Dendritic cell treated with granulocyte-macrophage colony-stimulating factor and Interleukin-4, amounts not matched to agents 40 ng/mL and 50 ng/mL, for 4 days (primary cell): ENCODE measurements around the gene SLC15A3.
A peak's percentile ranks its signal among the peaks of the same experiment; 100 is the strongest.

Experiments used
- H3K27ac Mint-ChIP-seq: one replicate; pipeline ENCODE4 v1.8.0; 2022; ENCODE audit warnings: mild to moderate bottlenecking, mixed read lengths
- H3K27me3 Mint-ChIP-seq: one replicate; pipeline ENCODE4 v1.8.0; 2022; ENCODE audit warnings: mild to moderate bottlenecking, mixed read lengths
- H3K36me3 Mint-ChIP-seq: one replicate; pipeline ENCODE4 v1.8.0; 2022; ENCODE audit warnings: low read depth, mixed read lengths
- H3K4me1 Mint-ChIP-seq: one replicate; pipeline ENCODE4 v1.8.0; 2022; ENCODE audit warnings: low read depth, mixed read lengths
- H3K4me3 Mint-ChIP-seq: one replicate; pipeline ENCODE4 v1.8.0; 2022; ENCODE audit warnings: mild to moderate bottlenecking, moderate library complexity, mixed read lengths
- H3K9me3 Mint-ChIP-seq: one replicate; pipeline ENCODE4 v1.8.0; 2022; ENCODE audit warnings: mixed read lengths
- intact Hi-C: fragments of 100-400 bp; cut with micrococcal nuclease; formaldehyde crosslinking; loops from one replicate; pipeline ENCODE4 v1.15.0; 2022

The SLC15A3 gene

DNA sequence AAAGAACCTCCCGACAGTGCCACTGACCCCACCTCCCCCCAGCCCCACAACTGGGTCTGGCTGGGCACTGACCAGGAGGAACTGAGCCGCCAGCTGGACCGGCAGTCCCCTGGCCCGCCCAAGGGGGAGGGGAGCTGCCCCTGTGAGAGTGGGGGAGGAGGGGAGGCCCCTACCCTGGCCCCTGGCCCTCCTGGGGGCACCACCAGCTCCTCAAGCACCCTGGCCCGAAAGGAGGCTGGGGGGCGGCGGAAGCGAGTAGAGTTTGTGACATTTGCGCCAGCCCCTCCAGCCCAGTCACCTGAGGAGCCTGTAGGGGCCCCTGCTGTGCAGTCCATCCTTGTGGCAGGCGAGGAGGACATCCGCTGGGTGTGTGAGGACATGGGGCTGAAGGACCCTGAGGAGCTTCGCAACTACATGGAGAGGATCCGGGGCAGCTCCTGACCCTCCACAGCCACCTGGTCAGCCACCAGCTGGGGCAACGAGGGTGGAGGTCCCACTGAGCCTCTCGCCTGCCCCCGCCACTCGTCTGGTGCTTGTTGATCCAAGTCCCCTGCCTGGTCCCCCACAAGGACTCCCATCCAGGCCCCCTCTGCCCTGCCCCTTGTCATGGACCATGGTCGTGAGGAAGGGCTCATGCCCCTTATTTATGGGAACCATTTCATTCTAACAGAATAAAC lies 15.4 kb downstream of the SLC15A3 start:
- Mint-ChIP-seq H3K27ac (no peak overlapping the region), H3K9me3 (no peaks in the 10 kb centered on the region), H3K4me1 (peaks cover 61% of the 10 kb centered on the region), H3K36me3 (peaks cover 59% of the 10 kb centered on the region), H3K4me3 (no peak overlapping the region), H3K27me3 (peaks cover under 1% of the 10 kb centered on the region)
- intact Hi-C loops: no loop called here

DNA sequence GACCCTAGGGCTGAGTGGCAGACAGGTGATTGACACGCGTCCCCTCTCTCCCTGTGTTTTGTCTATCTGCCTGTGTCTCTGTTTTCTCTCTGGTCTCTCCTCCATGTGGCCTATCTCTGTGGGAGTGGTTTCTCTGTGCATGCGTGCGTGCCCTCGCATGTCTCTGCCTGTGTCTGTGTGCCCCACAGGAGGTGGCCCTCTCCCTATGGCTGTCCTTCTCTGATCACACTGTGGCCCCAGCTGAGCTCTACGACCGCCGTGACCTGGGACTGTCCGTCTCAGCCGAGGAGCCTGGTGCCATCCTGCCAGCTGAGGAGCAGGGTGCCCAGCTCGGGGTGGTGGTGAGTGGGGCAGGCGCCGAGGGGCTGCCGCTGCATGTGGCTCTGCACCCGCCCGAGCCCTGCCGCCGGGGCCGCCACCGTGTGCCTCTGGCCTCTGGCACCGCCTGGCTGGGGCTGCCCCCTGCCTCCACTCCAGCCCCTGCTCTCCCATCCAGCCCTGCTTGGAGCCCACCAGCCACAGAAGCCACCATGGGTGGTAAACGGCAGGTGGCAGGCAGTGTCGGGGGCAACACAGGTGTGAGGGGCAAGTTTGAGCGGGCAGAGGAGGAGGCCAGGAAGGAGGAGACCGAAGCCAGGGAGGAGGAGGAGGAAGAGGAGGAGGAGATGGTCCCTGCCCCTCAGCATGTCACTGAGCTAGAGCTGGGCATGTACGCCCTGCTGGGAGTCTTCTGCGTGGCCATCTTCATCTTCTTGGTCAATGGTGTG lies 16.1 kb downstream of the SLC15A3 start:
- no peak overlapping the region for H3K4me3 Mint-ChIP-seq
- H3K36me3 Mint-ChIP-seq: peaks cover 51% of the 10 kb centered on the region
- H3K9me3 Mint-ChIP-seq: no peaks in the 10 kb centered on the region
- peaks cover 8% of the 10 kb centered on the region for H3K27me3 Mint-ChIP-seq
- intact Hi-C loops: no loop called here
- peaks cover 53% of the 10 kb centered on the region for H3K4me1 Mint-ChIP-seq
- H3K27ac Mint-ChIP-seq: peak overlapping the region; percentile 4

DNA sequence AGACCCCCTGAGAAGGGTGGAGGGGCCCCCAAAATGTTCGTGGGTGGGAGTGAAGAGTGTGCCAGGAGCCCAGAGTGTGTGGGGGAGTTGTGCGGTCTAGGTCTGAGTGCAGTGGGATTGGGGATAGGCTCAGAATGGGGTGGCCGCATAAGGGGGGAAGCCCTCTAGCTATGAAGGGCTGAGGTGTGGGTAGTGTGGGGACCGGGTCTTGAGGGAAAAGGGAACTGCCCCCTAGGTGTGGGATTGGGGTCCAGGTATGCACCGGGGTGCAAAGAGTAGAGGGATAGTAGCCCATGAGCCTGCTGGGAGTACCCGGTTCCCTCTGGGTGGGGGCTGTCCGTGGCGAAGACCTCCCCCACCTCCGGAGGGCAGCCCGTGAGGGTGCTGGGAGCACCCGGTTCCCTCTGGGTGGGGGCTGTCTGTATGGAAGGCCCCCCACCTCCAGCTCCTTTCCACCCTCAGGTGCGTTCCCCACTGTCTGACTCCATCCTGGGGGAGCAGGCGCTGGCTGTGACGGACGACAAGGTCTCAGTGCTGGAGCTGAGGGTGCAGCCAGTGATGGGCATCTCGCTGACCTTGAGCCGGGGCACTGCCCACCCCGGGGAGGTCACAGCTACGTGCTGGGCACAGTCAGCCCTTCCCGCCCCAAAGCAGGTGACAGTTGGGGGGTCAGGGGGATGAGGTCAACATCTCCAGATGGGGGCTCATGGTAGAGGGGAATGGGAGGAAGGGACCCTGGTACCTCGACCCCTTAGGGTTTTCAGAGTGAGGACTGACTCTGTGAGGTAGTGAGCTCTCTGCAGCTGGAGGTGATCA lies 17.0 kb downstream of the SLC15A3 start:
- H3K9me3 Mint-ChIP-seq: no peaks in the 10 kb centered on the region
- intact Hi-C loops: no loop called here
- H3K27me3 Mint-ChIP-seq: peaks cover 17% of the 10 kb centered on the region
- peaks cover 42% of the 10 kb centered on the region for H3K36me3 Mint-ChIP-seq
- peaks cover 51% of the 10 kb centered on the region for H3K4me1 Mint-ChIP-seq
- no peak overlapping the region for H3K4me3 Mint-ChIP-seq
- peak overlapping the region; percentile 4 for H3K27ac Mint-ChIP-seq

DNA sequence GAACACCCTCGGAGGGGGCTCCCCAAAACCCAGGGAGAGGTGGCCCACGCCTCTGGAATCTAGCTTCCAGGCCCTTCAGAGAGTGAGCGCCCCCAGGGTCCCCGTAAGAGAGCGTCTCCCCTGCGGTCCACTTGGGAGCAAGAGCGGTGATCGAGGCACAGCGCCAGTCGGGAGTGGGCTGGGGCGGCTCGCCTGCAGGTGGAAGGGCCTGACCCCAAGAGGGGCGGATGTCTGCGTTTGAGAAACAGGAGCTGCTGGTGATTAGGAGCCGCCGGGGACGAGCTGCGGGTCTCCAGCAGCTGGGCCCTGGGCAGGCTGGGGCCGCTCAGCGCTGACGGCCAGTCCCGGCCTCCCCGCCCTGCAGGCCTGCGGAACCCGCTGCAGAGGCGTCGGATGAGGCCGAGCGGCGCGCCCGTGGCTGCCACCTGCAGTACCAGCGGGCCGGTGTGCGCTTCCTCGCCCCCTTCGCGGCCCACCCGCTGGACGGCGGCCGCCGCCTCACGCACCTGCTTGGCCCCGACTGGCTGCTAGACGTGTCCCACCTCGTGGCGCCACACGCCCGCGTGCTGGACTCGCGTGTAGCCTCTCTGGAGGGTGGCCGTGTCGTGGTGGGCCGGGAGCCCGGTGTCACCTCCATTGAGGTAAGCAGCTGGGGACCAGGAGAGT lies 17.7 kb downstream of the SLC15A3 start:
- Mint-ChIP-seq H3K27me3 (peaks cover 24% of the 10 kb centered on the region), H3K27ac (no peak overlapping the region), H3K4me3 (no peak overlapping the region), H3K4me1 (peaks cover 48% of the 10 kb centered on the region), H3K36me3 (peaks cover 35% of the 10 kb centered on the region), H3K9me3 (no peaks in the 10 kb centered on the region)
- intact Hi-C loops: no loop called here

DNA sequence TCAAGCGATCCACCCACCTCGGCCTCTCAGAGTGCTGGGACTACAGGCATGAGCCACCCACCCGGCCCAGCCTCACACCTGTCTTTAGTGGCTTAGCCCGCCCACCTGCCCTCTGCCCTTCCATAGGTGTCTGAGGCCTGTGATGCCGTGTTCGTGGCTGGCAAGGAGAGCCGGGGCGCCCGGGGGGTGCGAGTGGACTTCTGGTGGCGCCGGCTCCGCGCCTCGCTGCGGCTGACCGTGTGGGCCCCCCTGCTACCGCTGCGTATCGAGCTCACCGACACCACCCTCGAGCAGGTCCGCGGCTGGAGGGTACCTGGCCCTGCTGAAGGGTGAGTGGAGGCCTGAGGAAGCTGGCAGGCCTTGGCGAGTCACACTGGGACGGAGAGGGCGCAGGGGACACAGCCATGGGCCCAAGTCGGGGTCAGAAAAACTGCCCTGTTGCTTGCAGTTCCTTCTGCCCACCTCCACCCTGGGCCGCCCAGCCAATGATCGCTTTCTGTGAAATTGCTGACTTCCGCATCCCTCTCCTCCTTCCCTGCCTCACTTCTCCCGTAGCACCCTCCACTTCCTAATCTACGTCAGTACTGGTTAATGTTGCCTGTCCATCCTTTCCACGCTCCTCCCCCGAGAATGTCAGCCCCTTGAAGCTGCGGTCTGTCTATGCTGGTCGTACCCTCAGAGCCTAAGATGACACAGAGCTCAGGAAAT lies 18.4 kb downstream of the SLC15A3 start:
- Mint-ChIP-seq H3K4me3 (no peak overlapping the region), H3K27me3 (peaks cover 30% of the 10 kb centered on the region), H3K27ac (no peak overlapping the region), H3K9me3 (no peaks in the 10 kb centered on the region), H3K4me1 (peaks cover 41% of the 10 kb centered on the region), H3K36me3 (peaks cover 28% of the 10 kb centered on the region)
- intact Hi-C loops: no loop called here

DNA sequence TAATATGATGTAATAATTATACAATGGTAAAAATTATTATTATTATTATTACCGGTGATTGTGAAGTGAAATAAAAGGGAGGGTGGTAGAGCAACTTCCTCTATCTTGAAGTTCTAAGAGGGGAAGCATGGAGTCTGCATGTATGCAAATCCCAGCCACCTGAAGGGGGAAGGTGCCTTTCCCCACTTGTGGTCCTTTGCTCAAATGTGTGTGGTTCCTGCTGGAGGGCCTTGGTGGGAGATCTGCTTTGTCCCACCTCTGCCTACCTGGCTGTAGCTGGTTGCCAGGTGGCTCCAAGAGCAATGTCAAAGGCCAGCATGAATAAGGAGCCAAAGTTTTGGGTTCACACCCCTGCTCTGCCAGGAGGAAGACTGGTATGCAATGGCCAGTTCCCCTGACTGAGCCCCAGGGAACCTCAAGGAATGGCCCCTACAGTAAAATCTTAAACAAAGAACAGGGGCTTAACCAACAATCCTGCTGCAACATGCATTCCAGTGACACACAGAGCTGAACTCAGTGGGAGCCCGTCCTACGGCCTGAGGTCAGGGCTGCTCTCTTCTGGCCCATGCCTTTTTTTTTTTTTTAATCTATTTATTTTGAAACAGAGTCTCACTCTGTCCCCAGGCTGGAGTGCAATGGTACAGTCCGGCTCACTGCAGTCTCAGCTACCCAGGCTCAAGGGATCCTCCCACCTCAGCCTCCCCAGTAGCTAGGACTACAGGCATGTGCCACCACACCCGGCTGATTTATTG lies 19.2 kb downstream of the SLC15A3 start:
- no peak overlapping the region for H3K4me3 Mint-ChIP-seq
- no peak overlapping the region for H3K27ac Mint-ChIP-seq
- peaks cover 35% of the 10 kb centered on the region for H3K27me3 Mint-ChIP-seq
- H3K4me1 Mint-ChIP-seq: peaks cover 33% of the 10 kb centered on the region
- intact Hi-C loops: no loop called here
- H3K9me3 Mint-ChIP-seq: no peaks in the 10 kb centered on the region
- H3K36me3 Mint-ChIP-seq: peaks cover 20% of the 10 kb centered on the region

DNA sequence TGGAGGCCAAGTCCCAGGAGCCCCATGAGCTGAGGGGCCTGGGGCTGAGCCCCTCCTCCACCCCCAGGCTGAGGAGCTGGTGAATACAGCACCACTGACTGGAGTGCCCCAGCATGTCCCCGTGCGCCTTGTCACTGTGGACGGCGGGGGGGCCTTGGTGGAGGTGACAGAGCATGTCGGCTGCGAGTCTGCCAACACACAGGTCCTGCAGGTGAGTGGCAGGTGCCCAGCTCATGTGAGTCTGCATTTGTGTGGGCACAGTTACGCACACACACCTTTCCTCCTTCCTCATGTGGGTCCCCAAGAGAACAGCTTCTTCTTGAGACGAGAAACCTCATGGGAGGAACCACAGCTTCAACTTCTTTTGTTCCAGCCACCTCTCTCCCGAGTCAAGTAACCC lies 20.1 kb downstream of the SLC15A3 start:
- Mint-ChIP-seq H3K36me3 (peaks cover 12% of the 10 kb centered on the region), H3K27ac (no peak overlapping the region), H3K27me3 (peaks cover 43% of the 10 kb centered on the region), H3K4me1 (peaks cover 27% of the 10 kb centered on the region), H3K4me3 (no peak overlapping the region), H3K9me3 (no peaks in the 10 kb centered on the region)
- intact Hi-C loops: no loop called here

DNA sequence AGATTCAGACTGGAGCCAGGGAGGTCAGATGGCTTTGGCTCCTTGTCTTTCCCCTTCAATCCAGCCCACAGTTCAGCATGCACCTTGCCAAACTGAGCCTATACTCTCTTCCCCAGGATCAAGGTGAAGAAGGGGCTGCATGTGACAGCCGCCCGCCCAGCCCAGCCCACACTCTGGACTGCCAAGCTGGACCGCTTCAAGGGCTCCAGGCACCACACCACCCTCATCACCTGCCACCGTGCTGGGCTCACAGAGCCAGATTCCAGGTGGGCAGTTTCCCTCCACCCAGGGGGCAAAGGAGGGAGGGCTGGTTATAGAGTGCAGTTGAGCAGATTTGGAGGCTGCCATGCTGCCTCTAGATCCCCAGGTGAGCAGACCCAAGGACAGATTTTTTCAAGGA lies 21.6 kb downstream of the SLC15A3 start:
- no peaks in the 10 kb centered on the region for H3K36me3 Mint-ChIP-seq
- no peak overlapping the region for H3K27ac Mint-ChIP-seq
- no peak overlapping the region for H3K4me3 Mint-ChIP-seq
- H3K4me1 Mint-ChIP-seq: peaks cover 27% of the 10 kb centered on the region
- H3K9me3 Mint-ChIP-seq: no peaks in the 10 kb centered on the region
- intact Hi-C loops: no loop called here
- H3K27me3 Mint-ChIP-seq: peaks cover 57% of the 10 kb centered on the region

DNA sequence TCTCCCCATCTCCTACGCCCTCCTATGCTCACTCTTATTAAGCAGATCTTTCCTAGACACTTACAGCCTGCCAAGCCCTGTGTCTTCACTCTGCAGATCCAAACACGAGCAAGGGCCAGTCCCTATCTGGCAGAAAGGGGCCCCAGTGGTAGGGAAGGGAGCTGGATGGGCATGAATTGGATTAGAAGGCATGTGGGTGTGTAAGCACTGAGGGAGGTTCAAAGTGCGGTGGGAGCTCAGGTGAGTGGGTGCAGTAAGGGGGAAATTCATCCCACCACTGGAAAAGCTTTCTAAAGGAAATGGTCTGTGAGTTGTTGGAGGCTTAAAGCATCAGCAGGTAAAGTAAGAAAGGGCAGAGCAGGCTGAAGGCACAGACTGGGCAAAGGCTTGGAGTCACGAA lies 22.2 kb downstream of the SLC15A3 start:
- Mint-ChIP-seq H3K4me3 (no peak overlapping the region), H3K27ac (no peak overlapping the region), H3K27me3 (peaks cover 64% of the 10 kb centered on the region), H3K4me1 (peaks cover 27% of the 10 kb centered on the region), H3K9me3 (no peaks in the 10 kb centered on the region), H3K36me3 (no peaks in the 10 kb centered on the region)
- intact Hi-C loops: no loop called here

DNA sequence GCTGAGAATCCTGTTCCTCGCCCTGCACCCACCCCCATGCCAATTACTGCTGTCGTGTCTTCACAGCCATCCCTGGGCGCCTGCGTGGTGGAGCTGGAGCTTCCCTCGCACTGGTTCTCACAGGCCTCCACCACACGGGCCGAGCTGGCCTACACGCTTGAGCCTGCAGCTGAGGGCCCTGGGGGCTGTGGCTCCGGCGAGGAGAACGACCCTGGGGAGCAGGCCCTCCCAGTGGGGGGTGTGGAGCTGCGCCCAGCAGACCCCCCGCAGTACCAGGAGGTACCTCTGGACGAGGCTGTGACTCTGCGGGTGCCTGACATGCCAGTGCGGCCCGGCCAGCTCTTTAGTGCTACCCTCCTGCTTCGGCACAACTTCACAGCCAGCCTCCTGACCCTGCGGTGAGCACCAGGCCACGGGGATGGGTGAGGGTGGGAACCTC lies 23.4 kb downstream of the SLC15A3 start:
- no peaks in the 10 kb centered on the region for H3K9me3 Mint-ChIP-seq
- peaks cover 22% of the 10 kb centered on the region for H3K4me1 Mint-ChIP-seq
- H3K4me3 Mint-ChIP-seq: no peak overlapping the region
- peaks cover 73% of the 10 kb centered on the region for H3K27me3 Mint-ChIP-seq
- H3K27ac Mint-ChIP-seq: no peak overlapping the region
- H3K36me3 Mint-ChIP-seq: peaks cover under 1% of the 10 kb centered on the region
- intact Hi-C loops: no loop called here

DNA sequence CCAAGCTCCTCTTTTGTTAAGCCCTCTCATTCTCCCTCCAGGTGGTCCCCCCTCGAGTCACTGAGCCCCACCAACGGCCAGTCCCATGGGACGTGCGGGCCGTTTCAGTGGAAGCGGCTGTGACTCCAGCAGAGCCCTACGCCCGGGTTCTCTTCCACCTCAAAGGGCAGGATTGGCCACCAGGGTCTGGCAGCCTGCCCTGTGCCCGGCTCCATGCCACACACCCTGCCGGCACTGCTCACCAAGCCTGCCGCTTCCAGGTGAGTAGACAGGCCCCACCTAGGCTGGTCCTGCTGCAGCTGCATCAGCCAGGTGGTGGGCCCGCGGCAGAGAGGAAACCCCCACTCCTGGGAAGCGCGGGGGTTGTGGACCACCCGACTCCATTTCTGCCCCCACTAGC lies 24.4 kb downstream of the SLC15A3 start:
- Mint-ChIP-seq H3K4me1 (peaks cover 20% of the 10 kb centered on the region), H3K9me3 (no peaks in the 10 kb centered on the region), H3K4me3 (no peak overlapping the region), H3K27ac (no peak overlapping the region), H3K36me3 (peaks cover 11% of the 10 kb centered on the region), H3K27me3 (peaks cover 80% of the 10 kb centered on the region)
- intact Hi-C loops: no loop called here

DNA sequence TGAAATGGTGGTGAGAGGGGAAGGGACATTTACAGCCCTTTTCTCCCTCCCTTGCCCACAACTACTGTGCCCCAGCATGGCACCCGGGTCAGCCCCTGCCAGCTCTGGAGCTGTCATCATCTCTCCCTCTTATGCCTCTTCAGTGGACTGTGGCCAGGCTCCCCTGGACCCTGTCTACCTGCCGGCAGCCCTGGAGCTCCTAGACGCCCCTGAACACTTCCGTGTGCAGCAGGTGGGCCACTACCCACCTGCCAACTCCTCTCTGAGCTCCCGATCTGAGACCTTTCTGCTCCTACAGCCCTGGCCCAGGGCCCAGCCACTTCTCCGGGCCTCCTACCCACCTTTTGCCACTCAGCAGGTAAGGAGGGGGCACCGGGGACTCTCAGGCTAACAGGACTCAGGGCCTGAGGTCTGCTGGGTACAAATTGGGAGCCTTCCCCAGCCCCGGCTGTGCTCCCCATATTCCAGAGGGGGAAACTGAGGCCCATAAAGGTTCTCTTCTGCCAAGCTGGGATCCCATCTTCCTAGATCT lies 24.8 kb downstream of the SLC15A3 start:
- H3K9me3 Mint-ChIP-seq: no peaks in the 10 kb centered on the region
- H3K36me3 Mint-ChIP-seq: peaks cover 15% of the 10 kb centered on the region
- H3K4me1 Mint-ChIP-seq: peaks cover 20% of the 10 kb centered on the region
- intact Hi-C loops: no loop called here
- H3K4me3 Mint-ChIP-seq: no peak overlapping the region
- peaks cover 83% of the 10 kb centered on the region for H3K27me3 Mint-ChIP-seq
- H3K27ac Mint-ChIP-seq: no peak overlapping the region
